ENCODE data around the gene KRTAP10-12.

DNA sequence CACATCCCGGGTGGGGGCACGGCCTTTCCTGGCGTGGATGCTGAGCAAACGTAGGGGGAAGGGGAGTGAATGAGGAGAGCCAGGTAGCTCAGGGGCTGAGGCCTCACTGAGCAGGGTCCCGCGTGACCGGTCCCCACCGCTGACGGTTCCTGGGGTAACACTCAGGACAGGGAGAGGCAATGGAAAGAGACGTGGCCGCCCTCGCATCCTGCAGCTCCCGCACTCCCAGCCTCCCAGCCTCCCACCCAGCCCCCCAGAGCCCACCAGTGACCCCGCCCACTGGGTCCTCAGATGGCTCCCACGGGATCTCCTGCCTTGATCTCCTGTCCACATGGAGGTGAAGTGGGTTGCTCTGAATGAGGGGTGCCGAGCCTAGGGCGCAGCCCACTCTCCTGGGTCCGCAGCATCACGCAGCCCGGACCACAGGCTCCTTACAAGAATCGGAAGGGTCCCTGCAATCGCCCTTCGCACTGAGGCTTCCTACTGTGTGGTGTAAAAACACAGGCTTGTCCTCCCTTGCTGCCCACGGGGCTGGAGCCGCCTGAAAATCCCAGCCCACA, 12.0 kb downstream of the KRTAP10-12 start:
- TF ChIP-seq POLR2A (IDR thresholded peaks at IDR 0.05) (no peak), CTCF (IDR thresholded peaks at IDR 0.05) (no peak)

Data from transverse colon (tissue), 3 donors.